GM23338 (cell line): ENCODE results near the gene GAREM1. TPM values are rescaled to one million over a fixed set of nuclear protein-coding genes. Genes with fewer than 3 reads are reported as not detected.

Experiments
- ATAC-seq: fragments of 200-7000 bp; cut with Tn5 transposase; 3 replicates; pipeline ENCODE4 v1.9.1; 2020
- DNase-seq: peaks from one replicate; pipeline ENCODE4 v3.0.0-alpha.2; 2015; ENCODE audit warnings: low spot score
- H2AFZ ChIP-seq: fragments of 200-600 bp; sonication (generic); 2 replicates; pipeline ENCODE4 v1.8.0; 2016; ENCODE audit warnings: antibody characterized with exemption, mild to moderate bottlenecking, moderate library complexity
- H3F3A ChIP-seq: fragments of 200-600 bp; sonication (generic); replicated peaks from 2 replicates; pipeline ENCODE4 v1.8.0; 2017; ENCODE audit warnings: antibody characterized with exemption, mixed run types, low read depth
- H3K27ac ChIP-seq: fragments of 200-600 bp; sonication (generic); 2 replicates; pipeline ENCODE4 v1.6.1; 2016; ENCODE audit warnings: low read depth
- H3K27me3 ChIP-seq: fragments of 200-600 bp; sonication (generic); 2 replicates; pipeline ENCODE4 v1.8.0; 2016; ENCODE audit warnings: mild to moderate bottlenecking, mixed run types, moderate library complexity; ENCODE audit not compliant: insufficient read depth
- H3K36me3 ChIP-seq: fragments of 200-600 bp; sonication (generic); 2 replicates; pipeline ENCODE4 v1.8.0; 2016; ENCODE audit warnings: mild to moderate bottlenecking; ENCODE audit not compliant: insufficient read depth
- H3K4me1 ChIP-seq: fragments of 200-600 bp; sonication (generic); 2 replicates; pipeline ENCODE4 v1.8.0; 2016; ENCODE audit warnings: mild to moderate bottlenecking, moderate library complexity; ENCODE audit not compliant: insufficient read depth
- H3K4me2 ChIP-seq: fragments of 200-600 bp; sonication (generic); 2 replicates; pipeline ENCODE4 v1.7.1; 2017; ENCODE audit warnings: mixed run types
- H3K4me3 ChIP-seq: fragments of 200-600 bp; sonication (generic); 2 replicates; pipeline ENCODE4 v1.6.1; 2016; ENCODE audit warnings: mixed run types
- H3K79me2 ChIP-seq: fragments of 200-600 bp; sonication (generic); replicated peaks from 2 replicates; pipeline ENCODE4 v1.8.0; 2017; ENCODE audit warnings: mild to moderate bottlenecking; ENCODE audit not compliant: insufficient read depth
- H3K9me2 ChIP-seq: fragments of 200-600 bp; sonication (generic); 2 replicates; pipeline ENCODE4 v1.8.0; 2017; ENCODE audit not compliant: insufficient read depth
- H4K20me1 ChIP-seq: fragments of 200-600 bp; sonication (generic); replicated peaks from 2 replicates; pipeline ENCODE4 v1.8.0; 2017; ENCODE audit warnings: mild to moderate bottlenecking; ENCODE audit not compliant: insufficient read depth
- H3K27ac Mint-ChIP-seq: 2 replicates; pipeline ENCODE4 v1.8.0; 2020; ENCODE audit warnings: inconsistent platforms, mild to moderate bottlenecking, moderate library complexity, mixed read lengths
- H3K27me3 Mint-ChIP-seq: 3 replicates; pipeline ENCODE4 v1.8.0; 2022; ENCODE audit warnings: low read depth, mild to moderate bottlenecking, moderate library complexity, mixed read lengths, inconsistent platforms; ENCODE audit not compliant: insufficient read depth, poor library complexity
- H3K36me3 Mint-ChIP-seq: 3 replicates; pipeline ENCODE4 v1.8.0; 2021; ENCODE audit warnings: low read depth, mild to moderate bottlenecking, inconsistent platforms, moderate library complexity, mixed read lengths
- H3K4me1 Mint-ChIP-seq: 3 replicates; pipeline ENCODE4 v1.8.0; 2020; ENCODE audit warnings: mild to moderate bottlenecking, inconsistent platforms, mixed read lengths
- H3K4me3 Mint-ChIP-seq: 3 replicates; pipeline ENCODE4 v1.8.0; 2021; ENCODE audit warnings: moderate library complexity, mild to moderate bottlenecking, inconsistent platforms, mixed read lengths
- H3K9me3 Mint-ChIP-seq: 3 replicates; pipeline ENCODE4 v1.8.0; 2020; ENCODE audit warnings: moderate library complexity, mild to moderate bottlenecking, inconsistent platforms, mixed read lengths
- CREB1 ChIP-seq: fragments of 250-450 bp; sonication (Bioruptor Pico); IDR thresholded peaks from 2 replicates; pipeline ENCODE4 v1.5.0; 2020; ENCODE audit warnings: low read depth, mild to moderate bottlenecking, moderate library complexity
- EZH2phosphoT487 ChIP-seq: fragments of 200-600 bp; sonication (generic); IDR thresholded peaks from one replicate; pipeline ENCODE4 v1.8.1; 2018; ENCODE audit warnings: antibody characterized with exemption; ENCODE audit not compliant: unreplicated experiment
- JUNB ChIP-seq: IDR thresholded peaks from one replicate; pipeline ENCODE4 v1.6.1; 2016; ENCODE audit warnings: antibody characterized with exemption; ENCODE audit not compliant: unreplicated experiment
- NANOG ChIP-seq: IDR thresholded peaks from 2 replicates; pipeline ENCODE4 v1.6.1; 2016; ENCODE audit warnings: antibody characterized with exemption, borderline replicate concordance
- POLR2AphosphoS5 ChIP-seq: IDR thresholded peaks from 2 replicates; pipeline ENCODE4 v1.6.1; 2016; ENCODE audit warnings: antibody characterized with exemption, low read depth
- STAT1 ChIP-seq: IDR thresholded peaks from one replicate; pipeline ENCODE4 v1.6.1; 2016; ENCODE audit warnings: antibody characterized with exemption; ENCODE audit not compliant: unreplicated experiment
- ZNF114 ChIP-seq: fragments of 250-450 bp; sonication (Bioruptor Pico); IDR thresholded peaks from 2 replicates; pipeline ENCODE4 v1.5.0; 2020; ENCODE audit warnings: mild to moderate bottlenecking, moderate library complexity
- polyA plus RNA-seq: library from polyadenylated mRNA; unstranded; fragments of >200 nt; fragmentation: Nextera tagmentation; extraction: Ambion mirVana; gene quantifications from 2 replicates; pipeline ENCODE4 v1.2.1, GENCODE V29; 2016
- total RNA-seq: library from RNA; depleted of rRNA; stranded (reverse); fragments of >200 nt; shearing (Covaris generic); gene quantifications from 2 replicates; pipeline ENCODE4 v1.2.3, GENCODE V29; 2014
- TF ChIP-seq, protein P1 (sequence below): IDR thresholded peaks from 2 replicates; pipeline ENCODE4 v1.6.1; 2016; ENCODE audit warnings: antibody characterized with exemption
- TF ChIP-seq, protein P2 (sequence below), 2 experiments: fragments of 200-600 bp in 1 of 2; sonication (generic) in 1 of 2; conservative IDR thresholded peaks; 2 replicates each; pipeline versions ENCODE4 v1.5.1 to v1.6.1; 2016 to 2017; ENCODE audit warnings: antibody characterized with exemption in 2 of 2, low read depth in 2 of 2, mild to moderate bottlenecking in 2 of 2, moderate library complexity in 1 of 2
- TF ChIP-seq, protein P3 (sequence below): fragments of 250-450 bp; sonication (Bioruptor Pico); IDR thresholded peaks from 2 replicates; pipeline ENCODE4 v1.5.0; 2020; ENCODE audit warnings: mild to moderate bottlenecking, moderate library complexity
- TF ChIP-seq, protein P4 (sequence below): IDR thresholded peaks from one replicate; pipeline ENCODE4 v1.6.1; 2018; ENCODE audit warnings: antibody characterized with exemption; ENCODE audit not compliant: unreplicated experiment

Gene GAREM1
- total and polyA plus RNA-seq, 2 experiments from 2014 or later, result 2.7 to 6.0 TPM

DNA sequence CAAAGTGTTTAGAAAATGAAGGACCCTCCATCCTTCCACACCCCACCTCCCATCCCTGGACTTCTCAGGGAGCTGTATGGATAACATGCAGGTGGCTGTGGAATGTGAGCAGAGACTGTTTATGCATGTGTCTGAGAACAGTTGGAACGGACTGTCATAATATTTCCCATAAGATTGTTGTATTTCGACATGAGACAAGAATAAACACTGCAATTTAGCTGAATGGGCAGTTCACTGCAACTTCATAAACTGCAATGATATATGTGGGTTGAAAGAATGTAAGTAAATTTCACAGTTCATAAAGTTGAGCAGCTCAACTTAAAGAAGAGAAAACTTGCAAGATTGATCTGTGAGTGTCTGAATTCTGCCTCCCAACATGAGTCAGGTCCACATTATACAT lies 206.3 kb downstream of the GAREM1 start:
- no peak for DNase-seq
- Histone ChIP-seq H3K79me2 (no peaks in the 10 kb centered on the region), H3K4me3 (no peak overlapping the region), H3F3A (no peaks in the 10 kb centered on the region), H3K27ac (no peak overlapping the region), H2AFZ (no peak overlapping the region), H3K9me2 (peaks cover 15% of the 10 kb centered on the region), H3K4me2 (no peak overlapping the region), H3K27me3 (no peaks in the 10 kb centered on the region), H3K36me3 (no peaks in the 10 kb centered on the region), H3K4me1 (no peaks in the 10 kb centered on the region), H4K20me1 (no peaks in the 10 kb centered on the region)
- Mint-ChIP-seq H3K4me3 (no peak overlapping the region), H3K27ac (no peak overlapping the region), H3K36me3 (no peaks in the 10 kb centered on the region), H3K27me3 (no peaks in the 10 kb centered on the region), H3K9me3 (no peaks in the 10 kb centered on the region), H3K4me1 (no peaks in the 10 kb centered on the region)
- ATAC-seq, result no peak
- TF ChIP-seq, protein P1, sequence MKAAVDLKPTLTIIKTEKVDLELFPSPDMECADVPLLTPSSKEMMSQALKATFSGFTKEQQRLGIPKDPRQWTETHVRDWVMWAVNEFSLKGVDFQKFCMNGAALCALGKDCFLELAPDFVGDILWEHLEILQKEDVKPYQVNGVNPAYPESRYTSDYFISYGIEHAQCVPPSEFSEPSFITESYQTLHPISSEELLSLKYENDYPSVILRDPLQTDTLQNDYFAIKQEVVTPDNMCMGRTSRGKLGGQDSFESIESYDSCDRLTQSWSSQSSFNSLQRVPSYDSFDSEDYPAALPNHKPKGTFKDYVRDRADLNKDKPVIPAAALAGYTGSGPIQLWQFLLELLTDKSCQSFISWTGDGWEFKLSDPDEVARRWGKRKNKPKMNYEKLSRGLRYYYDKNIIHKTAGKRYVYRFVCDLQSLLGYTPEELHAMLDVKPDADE, result no peak
- no peak for TF ChIP-seq JUNB
- TF ChIP-seq NANOG, result no peak
- TF ChIP-seq, protein P2, sequence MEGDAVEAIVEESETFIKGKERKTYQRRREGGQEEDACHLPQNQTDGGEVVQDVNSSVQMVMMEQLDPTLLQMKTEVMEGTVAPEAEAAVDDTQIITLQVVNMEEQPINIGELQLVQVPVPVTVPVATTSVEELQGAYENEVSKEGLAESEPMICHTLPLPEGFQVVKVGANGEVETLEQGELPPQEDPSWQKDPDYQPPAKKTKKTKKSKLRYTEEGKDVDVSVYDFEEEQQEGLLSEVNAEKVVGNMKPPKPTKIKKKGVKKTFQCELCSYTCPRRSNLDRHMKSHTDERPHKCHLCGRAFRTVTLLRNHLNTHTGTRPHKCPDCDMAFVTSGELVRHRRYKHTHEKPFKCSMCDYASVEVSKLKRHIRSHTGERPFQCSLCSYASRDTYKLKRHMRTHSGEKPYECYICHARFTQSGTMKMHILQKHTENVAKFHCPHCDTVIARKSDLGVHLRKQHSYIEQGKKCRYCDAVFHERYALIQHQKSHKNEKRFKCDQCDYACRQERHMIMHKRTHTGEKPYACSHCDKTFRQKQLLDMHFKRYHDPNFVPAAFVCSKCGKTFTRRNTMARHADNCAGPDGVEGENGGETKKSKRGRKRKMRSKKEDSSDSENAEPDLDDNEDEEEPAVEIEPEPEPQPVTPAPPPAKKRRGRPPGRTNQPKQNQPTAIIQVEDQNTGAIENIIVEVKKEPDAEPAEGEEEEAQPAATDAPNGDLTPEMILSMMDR (conservative IDR thresholded peaks at IDR 0.05; ENCODE audit: low read depth in 2 of 2), result no peak
- no peak for TF ChIP-seq STAT1
- TF ChIP-seq ZNF114 (CRISPR knock-in tag), result no peak
- TF ChIP-seq, protein P3, sequence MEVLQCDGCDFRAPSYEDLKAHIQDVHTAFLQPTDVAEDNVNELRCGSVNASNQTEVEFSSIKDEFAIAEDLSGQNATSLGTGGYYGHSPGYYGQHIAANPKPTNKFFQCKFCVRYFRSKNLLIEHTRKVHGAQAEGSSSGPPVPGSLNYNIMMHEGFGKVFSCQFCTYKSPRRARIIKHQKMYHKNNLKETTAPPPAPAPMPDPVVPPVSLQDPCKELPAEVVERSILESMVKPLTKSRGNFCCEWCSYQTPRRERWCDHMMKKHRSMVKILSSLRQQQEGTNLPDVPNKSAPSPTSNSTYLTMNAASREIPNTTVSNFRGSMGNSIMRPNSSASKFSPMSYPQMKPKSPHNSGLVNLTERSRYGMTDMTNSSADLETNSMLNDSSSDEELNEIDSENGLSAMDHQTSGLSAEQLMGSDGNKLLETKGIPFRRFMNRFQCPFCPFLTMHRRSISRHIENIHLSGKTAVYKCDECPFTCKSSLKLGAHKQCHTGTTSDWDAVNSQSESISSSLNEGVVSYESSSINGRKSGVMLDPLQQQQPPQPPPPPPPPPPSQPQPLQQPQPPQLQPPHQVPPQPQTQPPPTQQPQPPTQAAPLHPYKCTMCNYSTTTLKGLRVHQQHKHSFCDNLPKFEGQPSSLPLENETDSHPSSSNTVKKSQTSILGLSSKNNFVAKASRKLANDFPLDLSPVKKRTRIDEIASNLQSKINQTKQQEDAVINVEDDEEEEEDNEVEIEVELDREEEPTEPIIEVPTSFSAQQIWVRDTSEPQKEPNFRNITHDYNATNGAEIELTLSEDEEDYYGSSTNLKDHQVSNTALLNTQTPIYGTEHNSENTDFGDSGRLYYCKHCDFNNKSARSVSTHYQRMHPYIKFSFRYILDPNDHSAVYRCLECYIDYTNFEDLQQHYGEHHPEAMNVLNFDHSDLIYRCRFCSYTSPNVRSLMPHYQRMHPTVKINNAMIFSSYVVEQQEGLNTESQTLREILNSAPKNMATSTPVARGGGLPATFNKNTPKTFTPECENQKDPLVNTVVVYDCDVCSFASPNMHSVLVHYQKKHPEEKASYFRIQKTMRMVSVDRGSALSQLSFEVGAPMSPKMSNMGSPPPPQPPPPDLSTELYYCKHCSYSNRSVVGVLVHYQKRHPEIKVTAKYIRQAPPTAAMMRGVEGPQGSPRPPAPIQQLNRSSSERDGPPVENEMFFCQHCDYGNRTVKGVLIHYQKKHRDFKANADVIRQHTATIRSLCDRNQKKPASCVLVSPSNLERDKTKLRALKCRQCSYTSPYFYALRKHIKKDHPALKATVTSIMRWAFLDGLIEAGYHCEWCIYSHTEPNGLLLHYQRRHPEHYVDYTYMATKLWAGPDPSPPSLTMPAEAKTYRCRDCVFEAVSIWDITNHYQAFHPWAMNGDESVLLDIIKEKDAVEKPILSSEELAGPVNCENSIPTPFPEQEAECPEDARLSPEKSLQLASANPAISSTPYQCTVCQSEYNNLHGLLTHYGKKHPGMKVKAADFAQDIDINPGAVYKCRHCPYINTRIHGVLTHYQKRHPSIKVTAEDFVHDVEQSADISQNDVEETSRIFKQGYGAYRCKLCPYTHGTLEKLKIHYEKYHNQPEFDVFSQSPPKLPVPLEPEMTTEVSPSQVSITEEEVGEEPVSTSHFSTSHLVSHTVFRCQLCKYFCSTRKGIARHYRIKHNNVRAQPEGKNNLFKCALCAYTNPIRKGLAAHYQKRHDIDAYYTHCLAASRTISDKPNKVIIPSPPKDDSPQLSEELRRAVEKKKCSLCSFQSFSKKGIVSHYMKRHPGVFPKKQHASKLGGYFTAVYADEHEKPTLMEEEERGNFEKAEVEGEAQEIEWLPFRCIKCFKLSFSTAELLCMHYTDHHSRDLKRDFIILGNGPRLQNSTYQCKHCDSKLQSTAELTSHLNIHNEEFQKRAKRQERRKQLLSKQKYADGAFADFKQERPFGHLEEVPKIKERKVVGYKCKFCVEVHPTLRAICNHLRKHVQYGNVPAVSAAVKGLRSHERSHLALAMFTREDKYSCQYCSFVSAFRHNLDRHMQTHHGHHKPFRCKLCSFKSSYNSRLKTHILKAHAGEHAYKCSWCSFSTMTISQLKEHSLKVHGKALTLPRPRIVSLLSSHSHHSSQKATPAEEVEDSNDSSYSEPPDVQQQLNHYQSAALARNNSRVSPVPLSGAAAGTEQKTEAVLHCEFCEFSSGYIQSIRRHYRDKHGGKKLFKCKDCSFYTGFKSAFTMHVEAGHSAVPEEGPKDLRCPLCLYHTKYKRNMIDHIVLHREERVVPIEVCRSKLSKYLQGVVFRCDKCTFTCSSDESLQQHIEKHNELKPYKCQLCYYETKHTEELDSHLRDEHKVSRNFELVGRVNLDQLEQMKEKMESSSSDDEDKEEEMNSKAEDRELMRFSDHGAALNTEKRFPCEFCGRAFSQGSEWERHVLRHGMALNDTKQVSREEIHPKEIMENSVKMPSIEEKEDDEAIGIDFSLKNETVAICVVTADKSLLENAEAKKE, result no peak
- no peak for TF ChIP-seq CREB1 (CRISPR knock-in tag)
- TF ChIP-seq POLR2AphosphoS5, result no peak
- TF ChIP-seq EZH2phosphoT487, result no peak
- TF ChIP-seq, protein P4, sequence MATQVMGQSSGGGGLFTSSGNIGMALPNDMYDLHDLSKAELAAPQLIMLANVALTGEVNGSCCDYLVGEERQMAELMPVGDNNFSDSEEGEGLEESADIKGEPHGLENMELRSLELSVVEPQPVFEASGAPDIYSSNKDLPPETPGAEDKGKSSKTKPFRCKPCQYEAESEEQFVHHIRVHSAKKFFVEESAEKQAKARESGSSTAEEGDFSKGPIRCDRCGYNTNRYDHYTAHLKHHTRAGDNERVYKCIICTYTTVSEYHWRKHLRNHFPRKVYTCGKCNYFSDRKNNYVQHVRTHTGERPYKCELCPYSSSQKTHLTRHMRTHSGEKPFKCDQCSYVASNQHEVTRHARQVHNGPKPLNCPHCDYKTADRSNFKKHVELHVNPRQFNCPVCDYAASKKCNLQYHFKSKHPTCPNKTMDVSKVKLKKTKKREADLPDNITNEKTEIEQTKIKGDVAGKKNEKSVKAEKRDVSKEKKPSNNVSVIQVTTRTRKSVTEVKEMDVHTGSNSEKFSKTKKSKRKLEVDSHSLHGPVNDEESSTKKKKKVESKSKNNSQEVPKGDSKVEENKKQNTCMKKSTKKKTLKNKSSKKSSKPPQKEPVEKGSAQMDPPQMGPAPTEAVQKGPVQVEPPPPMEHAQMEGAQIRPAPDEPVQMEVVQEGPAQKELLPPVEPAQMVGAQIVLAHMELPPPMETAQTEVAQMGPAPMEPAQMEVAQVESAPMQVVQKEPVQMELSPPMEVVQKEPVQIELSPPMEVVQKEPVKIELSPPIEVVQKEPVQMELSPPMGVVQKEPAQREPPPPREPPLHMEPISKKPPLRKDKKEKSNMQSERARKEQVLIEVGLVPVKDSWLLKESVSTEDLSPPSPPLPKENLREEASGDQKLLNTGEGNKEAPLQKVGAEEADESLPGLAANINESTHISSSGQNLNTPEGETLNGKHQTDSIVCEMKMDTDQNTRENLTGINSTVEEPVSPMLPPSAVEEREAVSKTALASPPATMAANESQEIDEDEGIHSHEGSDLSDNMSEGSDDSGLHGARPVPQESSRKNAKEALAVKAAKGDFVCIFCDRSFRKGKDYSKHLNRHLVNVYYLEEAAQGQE, result no peak
